ENCODE data around the gene COL1A2. TPM values are rescaled to one million over a fixed set of nuclear protein-coding genes. Genes with fewer than 3 reads are reported as not detected.

Gene COL1A2
- total RNA-seq, 1 experiment from 2014 or later = 42.1 TPM

DNA sequence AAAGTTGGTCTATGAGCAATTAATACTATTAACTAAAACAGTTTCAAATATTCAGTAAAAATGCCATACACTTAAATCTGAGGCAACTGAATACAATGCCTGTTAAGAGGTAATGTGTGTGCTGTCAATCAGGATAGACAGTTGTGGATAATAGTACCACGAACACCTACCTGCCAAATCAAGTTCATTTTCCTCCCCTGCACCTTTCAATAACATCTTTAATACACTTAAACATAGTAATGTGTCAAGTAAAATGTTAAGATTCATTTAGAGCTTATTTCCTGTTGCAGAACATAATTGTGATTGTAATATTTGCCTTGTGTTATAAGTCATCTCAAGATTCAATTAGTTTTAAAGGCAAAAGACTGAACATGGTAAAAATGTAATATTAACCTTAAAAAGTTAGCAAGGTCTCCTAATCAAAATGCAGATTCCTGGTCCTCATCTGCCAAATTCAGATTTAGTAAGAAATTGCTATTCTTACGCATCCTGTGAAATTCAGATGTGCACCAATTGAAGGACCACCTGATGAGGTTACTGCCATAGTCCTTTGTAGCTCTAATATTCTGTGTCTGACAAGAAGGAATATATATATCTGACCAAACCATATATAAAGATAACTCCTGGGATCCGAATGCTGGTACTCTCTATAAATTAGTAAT lies 37.1 kb downstream of the COL1A2 start:
- no peak overlapping the region for H2BK12ac ChIP-seq (ENCODE audit: insufficient read length, low read depth, low read length)
- Mint-ChIP-seq H3K9me3 (no peaks in the 10 kb centered on the region), H3K4me1 (peaks cover 2 to 4% of the 10 kb centered on the region in 2 experiments; a peak in 2 of 4 replicates), H3K4me3 (no peak overlapping the region), H3K27me3 (ENCODE audit: low read depth) (no peaks in the 10 kb centered on the region), H3K27ac (no peak overlapping the region), H3K36me3 (ENCODE audit: insufficient read depth in 1 of 3, low read depth in 3 of 3) (peaks cover 3 to 37% (median 19%) of the 10 kb centered on the region in 3 experiments; a peak in 5 of 7 replicates)
- no peaks in the 10 kb centered on the region for H3K4me1 ChIP-seq (ENCODE audit: insufficient read depth, low read length)
- TF ChIP-seq, protein P1, sequence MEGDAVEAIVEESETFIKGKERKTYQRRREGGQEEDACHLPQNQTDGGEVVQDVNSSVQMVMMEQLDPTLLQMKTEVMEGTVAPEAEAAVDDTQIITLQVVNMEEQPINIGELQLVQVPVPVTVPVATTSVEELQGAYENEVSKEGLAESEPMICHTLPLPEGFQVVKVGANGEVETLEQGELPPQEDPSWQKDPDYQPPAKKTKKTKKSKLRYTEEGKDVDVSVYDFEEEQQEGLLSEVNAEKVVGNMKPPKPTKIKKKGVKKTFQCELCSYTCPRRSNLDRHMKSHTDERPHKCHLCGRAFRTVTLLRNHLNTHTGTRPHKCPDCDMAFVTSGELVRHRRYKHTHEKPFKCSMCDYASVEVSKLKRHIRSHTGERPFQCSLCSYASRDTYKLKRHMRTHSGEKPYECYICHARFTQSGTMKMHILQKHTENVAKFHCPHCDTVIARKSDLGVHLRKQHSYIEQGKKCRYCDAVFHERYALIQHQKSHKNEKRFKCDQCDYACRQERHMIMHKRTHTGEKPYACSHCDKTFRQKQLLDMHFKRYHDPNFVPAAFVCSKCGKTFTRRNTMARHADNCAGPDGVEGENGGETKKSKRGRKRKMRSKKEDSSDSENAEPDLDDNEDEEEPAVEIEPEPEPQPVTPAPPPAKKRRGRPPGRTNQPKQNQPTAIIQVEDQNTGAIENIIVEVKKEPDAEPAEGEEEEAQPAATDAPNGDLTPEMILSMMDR (conservative IDR thresholded peaks at IDR 0.05) = no peak
- no peak overlapping the region for H2BK5ac ChIP-seq (ENCODE audit: insufficient read length, low read length)
- H3K14ac ChIP-seq (ENCODE audit: insufficient read depth, low read length) = no peak overlapping the region
- H3K27ac ChIP-seq (ENCODE audit: insufficient read length, low read depth, low read length) = no peak overlapping the region
- no peak overlapping the region for H2BK20ac ChIP-seq (ENCODE audit: low read depth, low read length, poor library complexity, severe bottlenecking)
- no peaks in the 10 kb centered on the region for H3K23me2 ChIP-seq (ENCODE audit: insufficient read length, low read depth, low read length, poor library complexity, severe bottlenecking)
- no peak overlapping the region for H2AK5ac ChIP-seq (ENCODE audit: insufficient read length, low read length)
- no peak overlapping the region for H3K23ac ChIP-seq (ENCODE audit: insufficient read length, low read depth, low read length)
- H3K18ac ChIP-seq (ENCODE audit: insufficient read length, low read depth, low read length) = no peak overlapping the region
- no peak overlapping the region for H3T11ph ChIP-seq (ENCODE audit: low read length)
- DNase-seq = no peak
- H3K4ac ChIP-seq (ENCODE audit: low read depth, low read length) = no peak overlapping the region
- no peak overlapping the region for H3K9ac ChIP-seq (ENCODE audit: extremely low read depth, insufficient read length, low read length)
- H3K27me3 ChIP-seq (ENCODE audit: insufficient read depth, low read length) = no peaks in the 10 kb centered on the region
- no peak overlapping the region for H2BK15ac ChIP-seq (ENCODE audit: low read depth, low read length)
- H3K79me2 ChIP-seq (ENCODE audit: insufficient read depth, low read length) = no peaks in the 10 kb centered on the region
- WGBS (ENCODE audit: extremely low coverage, insufficient read length, low lambda C conversion rate) = no CpG with 5 or more reads among the region's 3 CpGs
- H3K4me2 ChIP-seq (ENCODE audit: insufficient read depth, insufficient read length, low read length) = no peak overlapping the region
- no peak overlapping the region for H4K91ac ChIP-seq (ENCODE audit: insufficient read length, low read depth, low read length)
- no peak overlapping the region for H4K8ac ChIP-seq (replicated peaks; ENCODE audit: insufficient read length, low read depth, low read length)
- H2BK120ac ChIP-seq (ENCODE audit: low read depth, low read length, poor library complexity, severe bottlenecking) = no peak overlapping the region
- H3K9me3 ChIP-seq (ENCODE audit: control insufficient read depth, low read depth, low read length) = no peaks in the 10 kb centered on the region
- no peak overlapping the region for H3K56ac ChIP-seq (ENCODE audit: insufficient read length, low read depth, low read length)
- no peaks in the 10 kb centered on the region for H4K20me1 ChIP-seq (ENCODE audit: control insufficient read depth, insufficient read depth, insufficient read length)
- no peak overlapping the region for H4K5ac ChIP-seq (ENCODE audit: insufficient read length, low read depth, low read length)
- no peak overlapping the region for H2AFZ ChIP-seq (ENCODE audit: low read length)
- no peaks in the 10 kb centered on the region for H3K79me1 ChIP-seq (ENCODE audit: insufficient read depth, low read depth, low read length, poor library complexity, severe bottlenecking)

Measured in H9 (cell line).